ENCODE results near the gene SPATA25.

The SPATA25 gene

GRCh38 chr20:45899046-45899835, 11.8 kb upstream of the SPATA25 start:
- CTCF ChIA-PET: interaction anchor here (0.8 to 2.1 kb wide), 5 partner anchors 9 to 100 kb away, joined by 3 to 11 read pairs (median 4); no protein-coding TSS in a partner anchor
- Histone ChIP-seq H3K36me3 (ENCODE audit: control insufficient read depth in 4 of 4, insufficient read depth in 4 of 4, low read length in 3 of 4) (peaks cover 6 to 55% (median 36%) of the 10 kb centered on the region in 4 experiments), H3K4me1 (ENCODE audit: control extremely low read depth in 1 of 4, control insufficient read depth in 4 of 4, insufficient read depth in 4 of 4, low read length in 3 of 4) (no peaks in the 10 kb centered on the region), H3K27ac (ENCODE audit: insufficient read depth in 1 of 2, low read depth in 1 of 2, low read length in 2 of 2, poor library complexity in 1 of 2, severe bottlenecking in 2 of 2) (no peak overlapping the region), H3K9me3 (ENCODE audit: control extremely low read depth in 1 of 5, control insufficient read depth in 4 of 5, insufficient read depth in 2 of 5, low read depth in 1 of 5, low read length in 4 of 5) (no peaks in the 10 kb centered on the region), H3K4me3 (ENCODE audit: control insufficient read depth in 1 of 7, extremely low read depth in 1 of 7, insufficient read depth in 4 of 7, low read depth in 2 of 7, low read length in 6 of 7) (no peak overlapping the region), H3K27me3 (replicated peaks in 2 of 5; ENCODE audit: control insufficient read depth in 4 of 5, insufficient read depth in 5 of 5, low read length in 4 of 5) (no peaks in the 10 kb centered on the region)
- no peak for DNase-seq
- POLR2A ChIA-PET: interaction anchor here (0.6 kb wide), 1 partner anchor 43 kb away, joined by 3 read pairs; no protein-coding TSS in a partner anchor
- 90% methylated on average over 5 of the region's 13 CpGs for WGBS (ENCODE audit: insufficient coverage)

- WGBS (ENCODE audit: insufficient coverage): 95% methylated on average over 9 of the region's 12 CpGs
- Histone ChIP-seq H3K36me3 (ENCODE audit: control insufficient read depth in 4 of 4, insufficient read depth in 4 of 4, low read length in 3 of 4) (peaks cover 11 to 62% (median 40%) of the 10 kb centered on the region in 4 experiments), H3K27ac (ENCODE audit: insufficient read depth in 1 of 2, low read depth in 1 of 2, low read length in 2 of 2, poor library complexity in 1 of 2, severe bottlenecking in 2 of 2) (no peak overlapping the region), H3K4me3 (ENCODE audit: control insufficient read depth in 1 of 7, extremely low read depth in 1 of 7, insufficient read depth in 4 of 7, low read depth in 2 of 7, low read length in 6 of 7) (no peak overlapping the region), H3K9me3 (ENCODE audit: control extremely low read depth in 1 of 5, control insufficient read depth in 4 of 5, insufficient read depth in 2 of 5, low read depth in 1 of 5, low read length in 4 of 5) (no peaks in the 10 kb centered on the region), H3K27me3 (replicated peaks in 2 of 5; ENCODE audit: control insufficient read depth in 4 of 5, insufficient read depth in 5 of 5, low read length in 4 of 5) (no peaks in the 10 kb centered on the region), H3K4me1 (ENCODE audit: control extremely low read depth in 1 of 4, control insufficient read depth in 4 of 4, insufficient read depth in 4 of 4, low read length in 3 of 4) (peaks cover 0 to under 1% (median under 1%) of the 10 kb centered on the region in 4 experiments)
- CTCF ChIA-PET: interaction anchor here (0.9 to 2.1 kb wide), 5 partner anchors 8 to 99 kb away, joined by 3 to 11 read pairs (median 4); no protein-coding TSS in a partner anchor
- DNase-seq: no peak
- POLR2A ChIA-PET: interaction anchor here (0.7 kb wide), 1 partner anchor 792 kb away, joined by 3 read pairs; no protein-coding TSS in a partner anchor
Observed at GRCh38 chr20:45898285-45898684, 10.9 kb upstream of the SPATA25 start.

- H3K4me1 ChIP-seq (ENCODE audit: control extremely low read depth in 1 of 4, control insufficient read depth in 4 of 4, insufficient read depth in 4 of 4, low read length in 3 of 4): peaks cover 0 to 6% (median 4%) of the 10 kb centered on the region in 4 experiments
- no peak overlapping the region for H3K4me3 ChIP-seq (ENCODE audit: control insufficient read depth in 1 of 7, extremely low read depth in 1 of 7, insufficient read depth in 4 of 7, low read depth in 2 of 7, low read length in 6 of 7)
- peaks cover 11 to 67% (median 43%) of the 10 kb centered on the region in 4 experiments for H3K36me3 ChIP-seq (ENCODE audit: control insufficient read depth in 4 of 4, insufficient read depth in 4 of 4, low read length in 3 of 4)
- POLR2A ChIA-PET: no interaction called here
- no peak for DNase-seq
- no peaks in the 10 kb centered on the region for H3K27me3 ChIP-seq (replicated peaks in 2 of 5; ENCODE audit: control insufficient read depth in 4 of 5, insufficient read depth in 5 of 5, low read length in 4 of 5)
- CTCF ChIA-PET: interaction anchor here (1.0 to 2.1 kb wide), 2 partner anchors 10 to 98 kb away, joined by 6 to 11 read pairs; no protein-coding TSS in a partner anchor
- no peak overlapping the region for H3K27ac ChIP-seq (ENCODE audit: insufficient read depth in 1 of 2, low read depth in 1 of 2, low read length in 2 of 2, poor library complexity in 1 of 2, severe bottlenecking in 2 of 2)
- 92% methylated on average over 6 of the region's 7 CpGs for WGBS (ENCODE audit: insufficient coverage)
- H3K9me3 ChIP-seq (ENCODE audit: control extremely low read depth in 1 of 5, control insufficient read depth in 4 of 5, insufficient read depth in 2 of 5, low read depth in 1 of 5, low read length in 4 of 5): no peaks in the 10 kb centered on the region
Observed at GRCh38 chr20:45897692-45898091, 10.3 kb upstream of the SPATA25 start.

GRCh38 chr20:45897289-45897688, 9.9 kb upstream of the SPATA25 start:
- Histone ChIP-seq H3K27ac (ENCODE audit: insufficient read depth in 1 of 2, low read depth in 1 of 2, low read length in 2 of 2, poor library complexity in 1 of 2, severe bottlenecking in 2 of 2) (no peak overlapping the region), H3K36me3 (ENCODE audit: control insufficient read depth in 4 of 4, insufficient read depth in 4 of 4, low read length in 3 of 4) (peaks cover 11 to 68% (median 42%) of the 10 kb centered on the region in 4 experiments), H3K4me3 (ENCODE audit: control insufficient read depth in 1 of 7, extremely low read depth in 1 of 7, insufficient read depth in 4 of 7, low read depth in 2 of 7, low read length in 6 of 7) (no peak overlapping the region)

GRCh38 chr20:45896641-45897161, 9.3 kb upstream of the SPATA25 start:
- Histone ChIP-seq H3K27ac (ENCODE audit: insufficient read depth in 1 of 2, low read depth in 1 of 2, low read length in 2 of 2, poor library complexity in 1 of 2, severe bottlenecking in 2 of 2) (no peak overlapping the region), H3K9me3 (ENCODE audit: control extremely low read depth in 1 of 5, control insufficient read depth in 4 of 5, insufficient read depth in 2 of 5, low read depth in 1 of 5, low read length in 4 of 5) (no peaks in the 10 kb centered on the region), H3K36me3 (ENCODE audit: control insufficient read depth in 4 of 4, insufficient read depth in 4 of 4, low read length in 3 of 4) (peaks cover 11 to 65% (median 41%) of the 10 kb centered on the region in 4 experiments), H3K27me3 (replicated peaks in 2 of 5; ENCODE audit: control insufficient read depth in 4 of 5, insufficient read depth in 5 of 5, low read length in 4 of 5) (no peaks in the 10 kb centered on the region), H3K4me3 (ENCODE audit: control insufficient read depth in 1 of 7, extremely low read depth in 1 of 7, insufficient read depth in 4 of 7, low read depth in 2 of 7, low read length in 6 of 7) (no peak overlapping the region), H3K4me1 (ENCODE audit: control extremely low read depth in 1 of 4, control insufficient read depth in 4 of 4, insufficient read depth in 4 of 4, low read length in 3 of 4) (peaks cover 8 to 16% (median 14%) of the 10 kb centered on the region in 4 experiments)
- no peak for DNase-seq
- ChIA-PET CTCF (interaction anchor here (0.9 to 1.1 kb wide), 3 partner anchors 9 to 63 kb away, joined by 3 read pairs; partner anchors contain the start of gene SPATA25), POLR2A (no interaction called here)
- 100% methylated on average over 9 of the region's 14 CpGs for WGBS (ENCODE audit: insufficient coverage)

More at GRCh38 chr20:45897289-45897688, 9.9 kb upstream of the SPATA25 start:
- Histone ChIP-seq H3K4me1 (ENCODE audit: control extremely low read depth in 1 of 4, control insufficient read depth in 4 of 4, insufficient read depth in 4 of 4, low read length in 3 of 4) (peaks cover 3 to 10% (median 8%) of the 10 kb centered on the region in 4 experiments), H3K9me3 (ENCODE audit: control extremely low read depth in 1 of 5, control insufficient read depth in 4 of 5, insufficient read depth in 2 of 5, low read depth in 1 of 5, low read length in 4 of 5) (no peaks in the 10 kb centered on the region), H3K27me3 (replicated peaks in 2 of 5; ENCODE audit: control insufficient read depth in 4 of 5, insufficient read depth in 5 of 5, low read length in 4 of 5) (no peaks in the 10 kb centered on the region)
- no peak for DNase-seq
- POLR2A ChIA-PET: no interaction called here
- CTCF ChIA-PET: interaction anchor here (0.9 to 1.1 kb wide), 3 partner anchors 10 to 63 kb away, joined by 3 read pairs; partner anchors contain the start of gene SPATA25
- WGBS (ENCODE audit: insufficient coverage): 100% methylated on average over 1 of the region's 2 CpGs

GRCh38 chr20:45894797-45895196, 7.4 kb upstream of the SPATA25 start:
- WGBS (ENCODE audit: insufficient coverage): 96% methylated on average over 5 of the region's 12 CpGs
- Histone ChIP-seq H3K27me3 (replicated peaks in 2 of 5; ENCODE audit: control insufficient read depth in 4 of 5, insufficient read depth in 5 of 5, low read length in 4 of 5) (no peaks in the 10 kb centered on the region), H3K36me3 (ENCODE audit: control insufficient read depth in 4 of 4, insufficient read depth in 4 of 4, low read length in 3 of 4) (peaks cover 11 to 61% (median 39%) of the 10 kb centered on the region in 4 experiments), H3K4me3 (ENCODE audit: control insufficient read depth in 1 of 7, extremely low read depth in 1 of 7, insufficient read depth in 4 of 7, low read depth in 2 of 7, low read length in 6 of 7) (no peak overlapping the region), H3K9me3 (ENCODE audit: control extremely low read depth in 1 of 5, control insufficient read depth in 4 of 5, insufficient read depth in 2 of 5, low read depth in 1 of 5, low read length in 4 of 5) (no peaks in the 10 kb centered on the region), H3K27ac (ENCODE audit: insufficient read depth in 1 of 2, low read depth in 1 of 2, low read length in 2 of 2, poor library complexity in 1 of 2, severe bottlenecking in 2 of 2) (no peak overlapping the region), H3K4me1 (ENCODE audit: control extremely low read depth in 1 of 4, control insufficient read depth in 4 of 4, insufficient read depth in 4 of 4, low read length in 3 of 4) (peaks cover 8 to 34% (median 30%) of the 10 kb centered on the region in 4 experiments)
- ChIA-PET POLR2A (no interaction called here), CTCF (no interaction called here)
- no peak for DNase-seq

Measured in common myeloid progenitor, CD34-positive (primary cell).